Upper lobe of left lung (tissue), 6 donors: ENCODE data around the gene ELF4. TPM values are rescaled to one million over a fixed set of nuclear protein-coding genes. Genes with fewer than 3 reads are reported as not detected.
A peak's percentile ranks its signal among the peaks of the same experiment; 100 is the strongest.

Source experiments
- ATAC-seq, 2 donors: fragments of 200-7000 bp; cut with Tn5 transposase; one replicate each; pipeline ENCODE4 v1.9.1; 2022; ENCODE audit warnings: mild to moderate bottlenecking in 2 of 2, moderate library complexity in 2 of 2; ENCODE audit not compliant: low FRiP score in 2 of 2
- DNase-seq, 2 donors: peaks; one replicate each; pipeline ENCODE4 v3.0.0-alpha.2; 2019 to 2020
- H3K27ac ChIP-seq, 4 donors: fragments of 200-600 bp; sonication (generic); one replicate each; pipeline ENCODE4 v1.5.1; 2016 to 2019
- H3K27me3 ChIP-seq, 4 donors: fragments of 200-600 bp; sonication (generic); one replicate each; pipeline ENCODE4 v1.5.1; 2017 to 2019
- H3K36me3 ChIP-seq, 4 donors: fragments of 200-600 bp; sonication (generic); one replicate each; pipeline ENCODE4 v1.5.1; 2016 to 2019
- H3K4me1 ChIP-seq, 4 donors: fragments of 200-600 bp; sonication (generic); one replicate each; pipeline ENCODE4 v1.5.1; 2018 to 2019
- H3K4me3 ChIP-seq, 4 donors: fragments of 200-600 bp; sonication (generic); one replicate each; pipeline ENCODE4 v1.5.1; 2017 to 2019; ENCODE audit warnings: mild to moderate bottlenecking in 2 of 4, moderate library complexity in 1 of 4
- H3K9me3 ChIP-seq, 4 donors: fragments of 200-600 bp; sonication (generic); one replicate each; pipeline ENCODE4 v1.5.1; 2018 to 2019
- EP300 ChIP-seq, 4 donors: sonication (generic); formaldehyde crosslinking; IDR thresholded peaks; one replicate each; pipeline ENCODE4 v1.5.1; 2017; ENCODE audit warnings: antibody characterized with exemption in 4 of 4, control low read depth in 2 of 4
- POLR2A ChIP-seq, 4 donors: fragments of 450-650 bp; IDR thresholded peaks; one replicate each; pipeline ENCODE4 v1.5.1; 2016 to 2017; ENCODE audit warnings: antibody characterized with exemption in 4 of 4, mild to moderate bottlenecking in 2 of 4
- POLR2AphosphoS5 ChIP-seq, 2 donors: sonication (generic); formaldehyde crosslinking; IDR thresholded peaks; one replicate each; pipeline ENCODE4 v1.5.1; 2017; ENCODE audit warnings: antibody characterized with exemption in 2 of 2
- WGBS, 2 donors: methylation state at CpG; one replicate each; pipeline ENCODE4 v1.1.5; 2017 to 2018; 5-methylcytosine and 5-hydroxymethylcytosine counted together
- total RNA-seq, 6 donors: library from RNA; depleted of rRNA in 4 of 6; stranded (reverse); fragments of >200 nt in 4 of 6; gene quantifications; one replicate each; pipeline versions ENCODE4 v1.1.0 to v1.2.1, GENCODE V29; 2016 to 2021
- TF ChIP-seq, protein P1 (sequence below), 6 experiments: fragments of 450-650 bp in 4 of 6; fragments of 200-600 bp in 2 of 6; sonication (generic) in 2 of 6; IDR thresholded peaks; one replicate each; pipeline ENCODE4 v1.5.1; 2016 to 2019; ENCODE audit warnings: antibody characterized with exemption in 6 of 6
- donor health status: DM: no; HTN: no; CAD: no; lungs with moderate emphysema.
- donor health status: DM: no; HTN: yes; CAD: no; lungs with severe emphysema.

The ELF4 gene
- total RNA-seq, 6 donors from 2014 or later = 13.6 to 31.0 (median 21.9) TPM

GRCh38 chrX:130136496-130136895 lies 26.2 kb upstream of the ELF4 start:
- Histone ChIP-seq H3K36me3 (peaks cover 0 to 42% (median 5%) of the 10 kb centered on the region in 4 donors), H3K4me1 (no peaks in the 10 kb centered on the region), H3K27me3 (no peaks in the 10 kb centered on the region), H3K27ac (no peak overlapping the region), H3K4me3 (no peak overlapping the region), H3K9me3 (no peaks in the 10 kb centered on the region)
- no peak for TF ChIP-seq EP300 (IDR thresholded peaks at IDR 0.05)
- TF ChIP-seq POLR2AphosphoS5 (IDR thresholded peaks at IDR 0.05) = no peak
- TF ChIP-seq, protein P1, sequence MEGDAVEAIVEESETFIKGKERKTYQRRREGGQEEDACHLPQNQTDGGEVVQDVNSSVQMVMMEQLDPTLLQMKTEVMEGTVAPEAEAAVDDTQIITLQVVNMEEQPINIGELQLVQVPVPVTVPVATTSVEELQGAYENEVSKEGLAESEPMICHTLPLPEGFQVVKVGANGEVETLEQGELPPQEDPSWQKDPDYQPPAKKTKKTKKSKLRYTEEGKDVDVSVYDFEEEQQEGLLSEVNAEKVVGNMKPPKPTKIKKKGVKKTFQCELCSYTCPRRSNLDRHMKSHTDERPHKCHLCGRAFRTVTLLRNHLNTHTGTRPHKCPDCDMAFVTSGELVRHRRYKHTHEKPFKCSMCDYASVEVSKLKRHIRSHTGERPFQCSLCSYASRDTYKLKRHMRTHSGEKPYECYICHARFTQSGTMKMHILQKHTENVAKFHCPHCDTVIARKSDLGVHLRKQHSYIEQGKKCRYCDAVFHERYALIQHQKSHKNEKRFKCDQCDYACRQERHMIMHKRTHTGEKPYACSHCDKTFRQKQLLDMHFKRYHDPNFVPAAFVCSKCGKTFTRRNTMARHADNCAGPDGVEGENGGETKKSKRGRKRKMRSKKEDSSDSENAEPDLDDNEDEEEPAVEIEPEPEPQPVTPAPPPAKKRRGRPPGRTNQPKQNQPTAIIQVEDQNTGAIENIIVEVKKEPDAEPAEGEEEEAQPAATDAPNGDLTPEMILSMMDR (IDR thresholded peaks at IDR 0.05) = no peak
- TF ChIP-seq POLR2A (IDR thresholded peaks at IDR 0.05) = no peak
- WGBS, 2 donors = 46 to 70% methylated on average over 3 to 5 of the region's 5 CpGs
- DNase-seq (no peak), ATAC-seq (no peak)

DNA sequence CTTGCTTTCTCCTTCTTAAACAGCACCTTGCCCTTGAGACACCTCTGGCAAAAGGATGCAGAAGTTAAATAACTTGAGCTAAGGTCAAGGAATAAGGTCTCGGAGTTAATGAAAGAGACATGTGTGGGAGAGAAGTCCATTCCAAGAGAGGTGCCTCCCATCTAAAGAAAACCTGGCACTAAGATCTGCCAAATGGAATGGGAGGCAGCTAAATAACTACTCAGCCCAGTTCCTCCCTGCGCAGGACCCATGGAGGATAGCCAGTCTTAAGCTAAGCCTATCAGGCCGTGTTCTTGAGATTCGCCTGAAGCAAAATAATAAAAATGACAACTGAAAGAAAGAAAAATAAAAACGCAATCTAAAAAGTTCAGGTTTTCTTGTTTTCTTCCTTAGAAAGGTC lies 20.7 kb upstream of the ELF4 start:
- TF ChIP-seq EP300 (IDR thresholded peaks at IDR 0.05) = no peak
- TF ChIP-seq, protein P1 (IDR thresholded peaks at IDR 0.05) = no peak
- no peak for TF ChIP-seq POLR2A (IDR thresholded peaks at IDR 0.05)
- no peak for TF ChIP-seq POLR2AphosphoS5 (IDR thresholded peaks at IDR 0.05)
- H3K4me1 ChIP-seq = no peaks in the 10 kb centered on the region
- H3K9me3 ChIP-seq = no peaks in the 10 kb centered on the region
- 82 to 95% methylated on average over 5 of the region's 5 CpGs for WGBS, 2 donors
- no peak overlapping the region for H3K27ac ChIP-seq
- H3K27me3 ChIP-seq = no peaks in the 10 kb centered on the region
- H3K36me3 ChIP-seq = peaks cover 0 to 44% (median 4%) of the 10 kb centered on the region in 4 donors
- DNase-seq = no peak
- no peak overlapping the region for H3K4me3 ChIP-seq
- no peak for ATAC-seq

DNA sequence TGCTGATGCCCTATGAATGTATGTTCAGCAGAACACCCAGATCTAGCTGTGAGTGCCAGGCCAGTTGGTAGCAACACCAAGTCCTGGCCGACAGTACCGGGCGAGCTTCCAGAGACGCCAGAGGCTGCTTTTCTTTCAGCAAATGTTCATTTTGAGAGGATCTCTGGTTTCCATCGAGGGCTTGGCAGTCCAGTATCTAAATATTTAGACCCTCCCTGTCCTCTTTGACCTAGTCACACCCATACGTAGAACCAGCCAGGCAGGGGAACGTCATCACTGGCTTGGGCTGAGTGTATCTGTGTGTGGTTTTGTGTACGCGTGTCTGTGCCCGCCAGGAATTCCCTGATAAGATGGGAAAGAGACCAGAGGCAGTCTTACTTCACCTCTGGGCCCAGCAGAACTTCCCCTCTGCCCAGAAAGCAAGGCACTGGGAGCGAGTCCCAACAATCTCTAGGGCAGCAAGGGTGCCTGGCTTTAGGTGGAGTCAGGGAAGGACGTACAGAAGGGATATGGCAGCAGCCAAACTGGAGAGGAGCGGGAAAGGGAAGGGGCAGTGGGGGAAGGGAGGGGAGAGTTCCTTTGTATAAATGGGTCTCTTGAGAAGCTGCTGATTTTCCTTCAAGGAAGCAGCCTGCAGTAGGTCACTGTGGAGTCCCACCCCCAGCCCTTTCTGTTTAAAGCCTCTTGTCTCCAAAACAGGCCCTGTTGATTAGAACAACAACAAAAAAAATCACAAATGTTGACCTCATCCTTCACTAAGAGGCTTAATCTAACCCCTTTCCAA lies 15.0 kb upstream of the ELF4 start:
- Histone ChIP-seq H3K4me1 (peaks cover 0 to 11% (median 7%) of the 10 kb centered on the region in 4 donors), H3K4me3 (no peak overlapping the region), H3K27ac (peak overlapping the region; percentile 39 to 74 (median 58)), H3K27me3 (no peaks in the 10 kb centered on the region), H3K36me3 (peaks cover 0 to 21% (median 1%) of the 10 kb centered on the region in 4 donors), H3K9me3 (no peaks in the 10 kb centered on the region)
- no peak for DNase-seq
- ATAC-seq = peak in 1 of 2 donors; percentile 79
- TF ChIP-seq POLR2AphosphoS5 (IDR thresholded peaks at IDR 0.05) (no peak), EP300 (IDR thresholded peaks at IDR 0.05) (no peak), POLR2A (IDR thresholded peaks at IDR 0.05) (no peak)
- TF ChIP-seq, protein P1 (IDR thresholded peaks at IDR 0.05) = no peak
- 53 to 67% methylated on average over 11 to 13 of the region's 13 CpGs for whole genome bisulfite sequencing, 2 donors

- no peak for ATAC-seq
- H3K27me3 ChIP-seq = no peaks in the 10 kb centered on the region
- H3K9me3 ChIP-seq = no peaks in the 10 kb centered on the region
- H3K27ac ChIP-seq = peak overlapping the region; percentile 39 to 74 (median 58)
- 69 to 76% methylated on average over 4 of the region's 4 CpGs for WGBS, 2 donors
- H3K4me3 ChIP-seq = no peak overlapping the region
- no peak for DNase-seq
- peaks cover 0 to 15% (median 12%) of the 10 kb centered on the region in 4 donors for H3K4me1 ChIP-seq
- H3K36me3 ChIP-seq = peaks cover 0 to 19% (median 1%) of the 10 kb centered on the region in 4 donors
- TF ChIP-seq, protein P1 (IDR thresholded peaks at IDR 0.05) = no peak
- TF ChIP-seq POLR2A (IDR thresholded peaks at IDR 0.05) (no peak), EP300 (IDR thresholded peaks at IDR 0.05) (no peak), POLR2AphosphoS5 (IDR thresholded peaks at IDR 0.05) (no peak)
Measured at GRCh38 chrX:130124577-130124976, 14.3 kb upstream of the ELF4 start.
